SK-N-SH treated with all-trans-retinoic acid at 6 μM for 48 hours (cell line): ENCODE measurements around the gene FPR1.

ENCODE experiments used
- ATAC-seq: fragments of 200-7000 bp; cut with Tn5 transposase; 3 replicates; pipeline ENCODE4 v1.9.1; 2020; ENCODE audit warnings: mild to moderate bottlenecking, moderate library complexity
- ARNTL ChIP-seq: fragments of 450-650 bp; formaldehyde crosslinking; IDR thresholded peaks from 2 replicates; pipeline ENCODE4 v1.5.0; 2020; ENCODE audit warnings: low read depth, mild to moderate bottlenecking, moderate library complexity, borderline replicate concordance
- BACH2 ChIP-seq: fragments of 250-450 bp; sonication (Bioruptor Pico); IDR thresholded peaks from 2 replicates; pipeline ENCODE4 v1.9.0; 2021; ENCODE audit warnings: mild to moderate bottlenecking, borderline replicate concordance
- ESRRG ChIP-seq: fragments of 250-450 bp; sonication (Bioruptor Pico); IDR thresholded peaks from 2 replicates; pipeline ENCODE4 v1.6.1; 2021; ENCODE audit warnings: mild to moderate bottlenecking
- GLIS3 ChIP-seq: fragments of 250-450 bp; sonication (Bioruptor Pico); IDR thresholded peaks from 2 replicates; pipeline ENCODE4 v1.5.0; 2020; ENCODE audit warnings: mild to moderate bottlenecking, moderate library complexity
- ISL1 ChIP-seq: fragments of 250-450 bp; sonication (Bioruptor Pico); IDR thresholded peaks from 2 replicates; pipeline ENCODE4 v2.1.2; 2022; ENCODE audit warnings: mild to moderate bottlenecking, moderate library complexity
- OSR1 ChIP-seq: fragments of 250-450 bp; sonication (Bioruptor Pico); IDR thresholded peaks from 2 replicates; pipeline ENCODE4 v1.8.0; 2022; ENCODE audit warnings: moderate library complexity, mild to moderate bottlenecking, inconsistent platforms
- PPARA ChIP-seq: fragments of 250-450 bp; sonication (Bioruptor Pico); IDR thresholded peaks from 2 replicates; pipeline ENCODE4 v1.5.0; 2020; ENCODE audit warnings: mild to moderate bottlenecking, borderline replicate concordance
- RARB ChIP-seq: fragments of 250-450 bp; sonication (Bioruptor Pico); IDR thresholded peaks from 2 replicates; pipeline ENCODE4 v1.8.0; 2021; ENCODE audit warnings: mild to moderate bottlenecking, moderate library complexity
- SNAI2 ChIP-seq: fragments of 250-450 bp; sonication (Bioruptor Pico); IDR thresholded peaks from 2 replicates; pipeline ENCODE4 v1.5.0; 2020; ENCODE audit warnings: mild to moderate bottlenecking, moderate library complexity
- TOX ChIP-seq: fragments of 250-450 bp; sonication (Bioruptor Pico); IDR thresholded peaks from 2 replicates; pipeline ENCODE4 v1.8.0; 2021; ENCODE audit warnings: mild to moderate bottlenecking, moderate library complexity, borderline replicate concordance
- ZC3H10 ChIP-seq: fragments of 250-450 bp; sonication (Bioruptor Pico); IDR thresholded peaks from 2 replicates; pipeline ENCODE4 v1.5.1; 2021; ENCODE audit warnings: mild to moderate bottlenecking, moderate library complexity
- ZFP3 ChIP-seq: fragments of 250-450 bp; sonication (Bioruptor Pico); IDR thresholded peaks from 2 replicates; pipeline ENCODE4 v1.5.0; 2020; ENCODE audit warnings: mild to moderate bottlenecking, moderate library complexity
- ZFP30 ChIP-seq: fragments of 450-650 bp; formaldehyde crosslinking; IDR thresholded peaks from 2 replicates; pipeline ENCODE4 v1.5.0; 2022; ENCODE audit warnings: mild to moderate bottlenecking, moderate library complexity
- ZNF565 ChIP-seq: fragments of 450-650 bp; formaldehyde crosslinking; conservative IDR thresholded peaks from 2 replicates; pipeline ENCODE4 v1.5.0; 2020; ENCODE audit warnings: low read depth, mild to moderate bottlenecking, moderate library complexity
- ZNF70 ChIP-seq: fragments of 450-650 bp; formaldehyde crosslinking; IDR thresholded peaks from 2 replicates; pipeline ENCODE4 v1.5.0; 2020; ENCODE audit warnings: mild to moderate bottlenecking, moderate library complexity
- ZNF8 ChIP-seq: fragments of 450-650 bp; formaldehyde crosslinking; IDR thresholded peaks from 2 replicates; pipeline ENCODE4 v1.5.0; 2020; ENCODE audit warnings: mild to moderate bottlenecking, moderate library complexity
- TF ChIP-seq, protein P1 (sequence below): fragments of 250-450 bp; sonication (Bioruptor Pico); IDR thresholded peaks from 2 replicates; pipeline ENCODE4 v1.8.0; 2020; ENCODE audit warnings: mild to moderate bottlenecking, moderate library complexity, borderline replicate concordance
- TF ChIP-seq, protein P2 (sequence below): fragments of 250-450 bp; sonication (Bioruptor Pico); IDR thresholded peaks from 2 replicates; pipeline ENCODE4 v1.5.1; 2020; ENCODE audit warnings: low read depth, mild to moderate bottlenecking, moderate library complexity
- TF ChIP-seq, protein P3 (sequence below): fragments of 250-450 bp; sonication (Bioruptor Pico); IDR thresholded peaks from 2 replicates; pipeline ENCODE4 v1.5.1; 2021; ENCODE audit warnings: mild to moderate bottlenecking, moderate library complexity
- TF ChIP-seq, protein P4 (sequence below): fragments of 250-450 bp; sonication (Bioruptor Pico); IDR thresholded peaks from 2 replicates; pipeline ENCODE4 v1.5.0; 2020; ENCODE audit warnings: mild to moderate bottlenecking, moderate library complexity
- TF ChIP-seq, protein P5 (sequence below): fragments of 250-450 bp; sonication (Bioruptor Pico); IDR thresholded peaks from 2 replicates; pipeline ENCODE4 v1.8.0; 2021; ENCODE audit warnings: low read depth, mild to moderate bottlenecking, moderate library complexity, borderline replicate concordance

FPR1 gene

DNA sequence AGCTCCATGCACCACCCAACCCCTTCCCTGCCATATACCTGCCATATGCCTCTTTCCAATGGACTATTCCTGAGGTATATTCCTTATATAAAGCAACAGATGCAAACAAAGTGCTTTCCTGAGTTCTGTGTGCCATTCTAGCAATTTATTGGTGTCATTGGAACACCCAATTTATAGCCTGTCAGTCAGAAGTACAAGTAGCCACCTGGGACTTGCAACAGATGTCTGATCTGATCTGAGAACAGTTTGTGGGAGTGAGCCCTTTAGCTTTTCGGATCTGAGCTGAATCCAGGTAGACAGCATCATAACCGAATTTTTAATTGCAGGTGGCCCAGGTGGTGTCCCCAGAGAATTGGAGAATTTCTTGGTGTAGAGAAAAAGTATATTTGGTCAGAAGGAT, 42.3 kb upstream of the FPR1 start:
- TF ChIP-seq ZC3H10 (CRISPR knock-in tag) (no peak), TOX (CRISPR knock-in tag) (no peak), ARNTL (no peak), ZNF565 (CRISPR knock-in tag) (no peak), ISL1 (CRISPR knock-in tag) (no peak), SNAI2 (CRISPR knock-in tag) (no peak), ZNF8 (CRISPR knock-in tag) (no peak), BACH2 (no peak), ZFP30 (CRISPR knock-in tag) (no peak), GLIS3 (CRISPR knock-in tag) (no peak), RARB (CRISPR knock-in tag) (no peak), OSR1 (no peak), ZFP3 (CRISPR knock-in tag) (no peak)
- TF ChIP-seq, protein P1, sequence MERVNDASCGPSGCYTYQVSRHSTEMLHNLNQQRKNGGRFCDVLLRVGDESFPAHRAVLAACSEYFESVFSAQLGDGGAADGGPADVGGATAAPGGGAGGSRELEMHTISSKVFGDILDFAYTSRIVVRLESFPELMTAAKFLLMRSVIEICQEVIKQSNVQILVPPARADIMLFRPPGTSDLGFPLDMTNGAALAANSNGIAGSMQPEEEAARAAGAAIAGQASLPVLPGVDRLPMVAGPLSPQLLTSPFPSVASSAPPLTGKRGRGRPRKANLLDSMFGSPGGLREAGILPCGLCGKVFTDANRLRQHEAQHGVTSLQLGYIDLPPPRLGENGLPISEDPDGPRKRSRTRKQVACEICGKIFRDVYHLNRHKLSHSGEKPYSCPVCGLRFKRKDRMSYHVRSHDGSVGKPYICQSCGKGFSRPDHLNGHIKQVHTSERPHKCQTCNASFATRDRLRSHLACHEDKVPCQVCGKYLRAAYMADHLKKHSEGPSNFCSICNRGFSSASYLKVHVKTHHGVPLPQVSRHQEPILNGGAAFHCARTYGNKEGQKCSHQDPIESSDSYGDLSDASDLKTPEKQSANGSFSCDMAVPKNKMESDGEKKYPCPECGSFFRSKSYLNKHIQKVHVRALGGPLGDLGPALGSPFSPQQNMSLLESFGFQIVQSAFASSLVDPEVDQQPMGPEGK (CRISPR knock-in tag) = no peak
- TF ChIP-seq, protein P2, sequence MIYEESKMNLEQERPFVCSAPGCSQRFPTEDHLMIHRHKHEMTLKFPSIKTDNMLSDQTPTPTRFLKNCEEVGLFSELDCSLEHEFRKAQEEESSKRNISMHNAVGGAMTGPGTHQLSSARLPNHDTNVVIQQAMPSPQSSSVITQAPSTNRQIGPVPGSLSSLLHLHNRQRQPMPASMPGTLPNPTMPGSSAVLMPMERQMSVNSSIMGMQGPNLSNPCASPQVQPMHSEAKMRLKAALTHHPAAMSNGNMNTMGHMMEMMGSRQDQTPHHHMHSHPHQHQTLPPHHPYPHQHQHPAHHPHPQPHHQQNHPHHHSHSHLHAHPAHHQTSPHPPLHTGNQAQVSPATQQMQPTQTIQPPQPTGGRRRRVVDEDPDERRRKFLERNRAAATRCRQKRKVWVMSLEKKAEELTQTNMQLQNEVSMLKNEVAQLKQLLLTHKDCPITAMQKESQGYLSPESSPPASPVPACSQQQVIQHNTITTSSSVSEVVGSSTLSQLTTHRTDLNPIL = no peak
- TF ChIP-seq, protein P3, sequence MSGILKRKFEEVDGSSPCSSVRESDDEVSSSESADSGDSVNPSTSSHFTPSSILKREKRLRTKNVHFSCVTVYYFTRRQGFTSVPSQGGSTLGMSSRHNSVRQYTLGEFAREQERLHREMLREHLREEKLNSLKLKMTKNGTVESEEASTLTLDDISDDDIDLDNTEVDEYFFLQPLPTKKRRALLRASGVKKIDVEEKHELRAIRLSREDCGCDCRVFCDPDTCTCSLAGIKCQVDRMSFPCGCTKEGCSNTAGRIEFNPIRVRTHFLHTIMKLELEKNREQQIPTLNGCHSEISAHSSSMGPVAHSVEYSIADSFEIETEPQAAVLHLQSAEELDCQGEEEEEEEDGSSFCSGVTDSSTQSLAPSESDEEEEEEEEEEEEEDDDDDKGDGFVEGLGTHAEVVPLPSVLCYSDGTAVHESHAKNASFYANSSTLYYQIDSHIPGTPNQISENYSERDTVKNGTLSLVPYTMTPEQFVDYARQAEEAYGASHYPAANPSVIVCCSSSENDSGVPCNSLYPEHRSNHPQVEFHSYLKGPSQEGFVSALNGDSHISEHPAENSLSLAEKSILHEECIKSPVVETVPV (CRISPR knock-in tag) = no peak
- TF ChIP-seq, protein P4, sequence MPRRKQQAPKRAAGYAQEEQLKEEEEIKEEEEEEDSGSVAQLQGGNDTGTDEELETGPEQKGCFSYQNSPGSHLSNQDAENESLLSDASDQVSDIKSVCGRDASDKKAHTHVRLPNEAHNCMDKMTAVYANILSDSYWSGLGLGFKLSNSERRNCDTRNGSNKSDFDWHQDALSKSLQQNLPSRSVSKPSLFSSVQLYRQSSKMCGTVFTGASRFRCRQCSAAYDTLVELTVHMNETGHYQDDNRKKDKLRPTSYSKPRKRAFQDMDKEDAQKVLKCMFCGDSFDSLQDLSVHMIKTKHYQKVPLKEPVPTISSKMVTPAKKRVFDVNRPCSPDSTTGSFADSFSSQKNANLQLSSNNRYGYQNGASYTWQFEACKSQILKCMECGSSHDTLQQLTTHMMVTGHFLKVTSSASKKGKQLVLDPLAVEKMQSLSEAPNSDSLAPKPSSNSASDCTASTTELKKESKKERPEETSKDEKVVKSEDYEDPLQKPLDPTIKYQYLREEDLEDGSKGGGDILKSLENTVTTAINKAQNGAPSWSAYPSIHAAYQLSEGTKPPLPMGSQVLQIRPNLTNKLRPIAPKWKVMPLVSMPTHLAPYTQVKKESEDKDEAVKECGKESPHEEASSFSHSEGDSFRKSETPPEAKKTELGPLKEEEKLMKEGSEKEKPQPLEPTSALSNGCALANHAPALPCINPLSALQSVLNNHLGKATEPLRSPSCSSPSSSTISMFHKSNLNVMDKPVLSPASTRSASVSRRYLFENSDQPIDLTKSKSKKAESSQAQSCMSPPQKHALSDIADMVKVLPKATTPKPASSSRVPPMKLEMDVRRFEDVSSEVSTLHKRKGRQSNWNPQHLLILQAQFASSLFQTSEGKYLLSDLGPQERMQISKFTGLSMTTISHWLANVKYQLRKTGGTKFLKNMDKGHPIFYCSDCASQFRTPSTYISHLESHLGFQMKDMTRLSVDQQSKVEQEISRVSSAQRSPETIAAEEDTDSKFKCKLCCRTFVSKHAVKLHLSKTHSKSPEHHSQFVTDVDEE (CRISPR knock-in tag) = no peak
- ATAC-seq = no peak

DNA sequence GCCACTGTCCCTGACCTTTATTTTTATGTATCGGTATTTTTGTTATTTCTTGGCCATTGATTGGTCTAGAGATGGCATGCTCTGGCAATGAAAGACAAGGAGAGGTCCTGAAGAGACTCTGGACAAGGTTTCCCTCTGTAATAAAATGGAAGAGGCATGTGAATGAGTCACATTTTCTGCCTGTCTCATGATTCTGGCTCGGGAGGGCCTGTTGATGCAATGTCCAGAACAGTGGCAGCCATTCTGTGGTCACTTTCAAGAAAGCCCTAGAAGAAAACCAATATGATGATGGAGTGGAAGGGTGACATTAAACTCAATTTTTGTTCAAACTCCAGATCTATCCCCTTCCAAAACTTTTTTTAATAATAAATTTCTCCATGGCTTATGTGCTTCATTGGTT, 41.3 kb upstream of the FPR1 start:
- TF ChIP-seq ZFP3 (CRISPR knock-in tag) = no peak
- TF ChIP-seq, all 23 proteins: peak for 0
- ATAC-seq = no peak

DNA sequence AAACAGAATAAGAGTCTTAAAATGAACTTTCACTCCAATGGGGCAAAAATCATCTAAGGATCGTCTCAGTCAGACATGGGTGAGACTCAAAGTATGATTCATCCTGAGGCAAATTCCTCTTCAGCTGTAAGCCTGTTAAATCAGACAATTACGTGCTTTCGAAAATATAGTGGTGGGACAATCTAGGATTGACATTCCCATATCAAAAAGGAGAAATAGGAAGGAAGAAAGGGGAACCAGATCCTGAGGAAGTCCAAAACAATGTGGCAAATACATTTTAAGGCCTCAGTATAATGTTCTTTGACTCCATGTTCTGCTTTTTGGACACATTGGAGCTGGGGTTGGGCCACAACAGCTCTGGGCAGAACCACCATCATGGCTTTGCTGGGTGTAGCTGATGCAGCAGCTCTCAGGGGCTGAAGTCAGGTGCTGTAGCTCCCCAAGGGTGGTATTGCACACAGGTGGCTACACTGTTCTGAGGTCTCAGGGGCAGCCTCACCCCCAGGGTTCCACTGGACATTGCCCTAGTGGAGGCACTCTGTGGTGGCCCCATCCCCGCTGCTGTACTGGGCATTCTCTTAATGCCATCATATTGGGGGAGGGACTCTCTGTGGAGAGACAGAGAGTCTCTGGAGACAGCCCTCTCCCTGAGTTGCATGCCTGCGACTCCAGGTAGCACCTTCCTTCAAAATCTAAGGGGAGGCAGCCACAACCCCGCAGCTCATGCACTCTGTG, 37.5 kb upstream of the FPR1 start:
- ATAC-seq = no peak
- TF ChIP-seq ZNF70 (CRISPR knock-in tag) = no peak
- no peak for TF ChIP-seq ZFP3 (CRISPR knock-in tag)
- TF ChIP-seq, protein P2 = no peak
- TF ChIP-seq SNAI2 (CRISPR knock-in tag) = no peak
- TF ChIP-seq, protein P4 (CRISPR knock-in tag) = no peak
- no peak for TF ChIP-seq ARNTL
- TF ChIP-seq ZFP30 (CRISPR knock-in tag) = no peak
- no peak for TF ChIP-seq ZC3H10 (CRISPR knock-in tag)
- no peak for TF ChIP-seq ZNF565 (CRISPR knock-in tag)
- no peak for TF ChIP-seq GLIS3 (CRISPR knock-in tag)
- TF ChIP-seq ISL1 (CRISPR knock-in tag) = no peak
- no peak for TF ChIP-seq PPARA (CRISPR knock-in tag)
- no peak for TF ChIP-seq OSR1
- TF ChIP-seq, protein P3 (CRISPR knock-in tag) = no peak
- TF ChIP-seq ZNF8 (CRISPR knock-in tag) = no peak
- no peak for TF ChIP-seq BACH2
- TF ChIP-seq TOX (CRISPR knock-in tag) = no peak
- no peak for TF ChIP-seq ESRRG
- TF ChIP-seq, protein P5, sequence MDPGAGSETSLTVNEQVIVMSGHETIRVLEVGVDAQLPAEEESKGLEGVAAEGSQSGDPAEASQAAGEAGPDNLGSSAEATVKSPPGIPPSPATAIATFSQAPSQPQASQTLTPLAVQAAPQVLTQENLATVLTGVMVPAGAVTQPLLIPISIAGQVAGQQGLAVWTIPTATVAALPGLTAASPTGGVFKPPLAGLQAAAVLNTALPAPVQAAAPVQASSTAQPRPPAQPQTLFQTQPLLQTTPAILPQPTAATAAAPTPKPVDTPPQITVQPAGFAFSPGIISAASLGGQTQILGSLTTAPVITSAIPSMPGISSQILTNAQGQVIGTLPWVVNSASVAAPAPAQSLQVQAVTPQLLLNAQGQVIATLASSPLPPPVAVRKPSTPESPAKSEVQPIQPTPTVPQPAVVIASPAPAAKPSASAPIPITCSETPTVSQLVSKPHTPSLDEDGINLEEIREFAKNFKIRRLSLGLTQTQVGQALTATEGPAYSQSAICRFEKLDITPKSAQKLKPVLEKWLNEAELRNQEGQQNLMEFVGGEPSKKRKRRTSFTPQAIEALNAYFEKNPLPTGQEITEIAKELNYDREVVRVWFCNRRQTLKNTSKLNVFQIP (CRISPR knock-in tag) = no peak
